Ovary (tissue), 3 donors: ENCODE results near the gene LRIG1.

Experiments used
- POLR2A ChIP-seq: fragments of 450-650 bp; IDR thresholded peaks from one replicate; pipeline ENCODE4 v1.6.1; 2017; ENCODE audit warnings: antibody characterized with exemption, mild to moderate bottlenecking, moderate library complexity
- TF ChIP-seq, protein P1 (sequence below), 3 donors: fragments of 450-650 bp in 2 of 3; fragments of 200-600 bp in 1 of 3; IDR thresholded peaks; one replicate each; pipeline versions ENCODE4 v1.5.1 to v1.8.0; 2016 to 2022; ENCODE audit warnings: antibody characterized with exemption in 3 of 3, mild to moderate bottlenecking in 1 of 3
- donor health status: DM: no; HTN: no; CAD: no.

DNA sequence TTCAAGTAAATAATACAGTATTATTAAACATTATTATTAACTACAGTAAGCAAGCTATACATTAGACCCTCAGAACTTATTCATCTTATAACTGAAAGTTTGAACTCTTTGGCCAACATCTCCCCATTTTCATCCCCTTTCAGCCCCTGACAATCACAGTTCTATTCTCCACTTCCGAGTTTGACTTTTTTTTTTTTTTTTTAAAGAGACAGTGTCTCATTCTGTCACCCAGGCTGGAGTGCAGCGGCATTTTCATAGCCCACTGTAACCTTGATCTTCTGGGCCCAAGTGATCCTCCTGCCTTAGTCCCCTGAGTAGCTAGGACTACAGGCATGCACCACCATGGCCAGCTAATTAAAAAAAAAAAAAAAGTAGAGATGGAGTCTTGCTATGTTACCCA lies 41.3 kb upstream of the LRIG1 start:
- TF ChIP-seq, protein P1, sequence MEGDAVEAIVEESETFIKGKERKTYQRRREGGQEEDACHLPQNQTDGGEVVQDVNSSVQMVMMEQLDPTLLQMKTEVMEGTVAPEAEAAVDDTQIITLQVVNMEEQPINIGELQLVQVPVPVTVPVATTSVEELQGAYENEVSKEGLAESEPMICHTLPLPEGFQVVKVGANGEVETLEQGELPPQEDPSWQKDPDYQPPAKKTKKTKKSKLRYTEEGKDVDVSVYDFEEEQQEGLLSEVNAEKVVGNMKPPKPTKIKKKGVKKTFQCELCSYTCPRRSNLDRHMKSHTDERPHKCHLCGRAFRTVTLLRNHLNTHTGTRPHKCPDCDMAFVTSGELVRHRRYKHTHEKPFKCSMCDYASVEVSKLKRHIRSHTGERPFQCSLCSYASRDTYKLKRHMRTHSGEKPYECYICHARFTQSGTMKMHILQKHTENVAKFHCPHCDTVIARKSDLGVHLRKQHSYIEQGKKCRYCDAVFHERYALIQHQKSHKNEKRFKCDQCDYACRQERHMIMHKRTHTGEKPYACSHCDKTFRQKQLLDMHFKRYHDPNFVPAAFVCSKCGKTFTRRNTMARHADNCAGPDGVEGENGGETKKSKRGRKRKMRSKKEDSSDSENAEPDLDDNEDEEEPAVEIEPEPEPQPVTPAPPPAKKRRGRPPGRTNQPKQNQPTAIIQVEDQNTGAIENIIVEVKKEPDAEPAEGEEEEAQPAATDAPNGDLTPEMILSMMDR (IDR thresholded peaks at IDR 0.05) = no peak
- TF ChIP-seq POLR2A = no peak
